Spleen (tissue), 7 donors: ENCODE results near the gene TPPP3.

ENCODE experiments used
- CTCF ChIP-seq, 11 experiments: fragments of 200-600 bp in 7 of 11; fragments of 450-650 bp in 4 of 11; sonication (generic) in 4 of 11; IDR thresholded peaks in 8 of 11; conservative IDR thresholded peaks in 3 of 11; 1 replicate in 7 of 11; 2 replicates in 4 of 11; pipeline versions ENCODE4 v1.4.0 to v1.8.0; 2016 to 2021; ENCODE audit warnings: antibody characterized with exemption in 11 of 11, inconsistent platforms in 4 of 11, mild to moderate bottlenecking in 1 of 11
- POLR2A ChIP-seq, 3 donors: fragments of 450-650 bp; IDR thresholded peaks; one replicate each; pipeline ENCODE4 v1.5.1; 2017; ENCODE audit warnings: antibody characterized with exemption in 3 of 3, mild to moderate bottlenecking in 1 of 3
- donor health status: DM: no; HTN: no; CAD: no; lungs with moderate emphysema.
- donor health status: DM: no; HTN: no; CAD: no.
- donor health status: DM: no; HTN: no; CAD: no.

DNA sequence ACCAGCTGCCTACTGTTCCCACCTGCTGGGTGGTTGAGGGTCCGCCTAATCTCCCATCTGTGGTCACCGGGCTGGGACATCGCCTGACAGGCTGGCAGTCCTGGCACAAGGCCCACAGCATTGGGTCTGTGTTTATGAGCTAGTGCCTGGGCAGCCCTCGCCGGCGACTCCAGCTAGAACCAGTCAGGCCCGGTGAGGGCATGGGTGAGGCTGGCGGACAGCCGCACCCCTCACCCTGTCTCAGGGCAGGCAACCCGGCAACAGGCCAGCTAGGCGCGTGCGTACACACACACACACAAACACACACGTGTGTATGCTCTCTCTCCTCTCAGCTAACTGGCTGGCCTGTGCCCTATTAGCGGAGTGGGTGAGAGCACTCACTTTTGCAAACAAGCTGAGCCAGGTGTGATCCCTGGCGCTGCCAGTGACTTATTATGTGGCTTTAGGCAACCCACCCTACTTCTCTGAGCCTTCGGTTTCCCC, 48.0 kb upstream of the TPPP3 start:
- TF ChIP-seq POLR2A (IDR thresholded peaks at IDR 0.05) (no peak), CTCF (IDR thresholded peaks at IDR 0.05 in 8 of 11, conservative IDR thresholded peaks at IDR 0.05 in 3 of 11) (no peak)
